ENCODE measurements around the gene OLFML1.
"Not testable (repeated sequence)": the region's sequence is repeated elsewhere in the genome, so short reads cannot be mapped to it uniquely, and the experiment has no call there.

OLFML1 gene

DNA sequence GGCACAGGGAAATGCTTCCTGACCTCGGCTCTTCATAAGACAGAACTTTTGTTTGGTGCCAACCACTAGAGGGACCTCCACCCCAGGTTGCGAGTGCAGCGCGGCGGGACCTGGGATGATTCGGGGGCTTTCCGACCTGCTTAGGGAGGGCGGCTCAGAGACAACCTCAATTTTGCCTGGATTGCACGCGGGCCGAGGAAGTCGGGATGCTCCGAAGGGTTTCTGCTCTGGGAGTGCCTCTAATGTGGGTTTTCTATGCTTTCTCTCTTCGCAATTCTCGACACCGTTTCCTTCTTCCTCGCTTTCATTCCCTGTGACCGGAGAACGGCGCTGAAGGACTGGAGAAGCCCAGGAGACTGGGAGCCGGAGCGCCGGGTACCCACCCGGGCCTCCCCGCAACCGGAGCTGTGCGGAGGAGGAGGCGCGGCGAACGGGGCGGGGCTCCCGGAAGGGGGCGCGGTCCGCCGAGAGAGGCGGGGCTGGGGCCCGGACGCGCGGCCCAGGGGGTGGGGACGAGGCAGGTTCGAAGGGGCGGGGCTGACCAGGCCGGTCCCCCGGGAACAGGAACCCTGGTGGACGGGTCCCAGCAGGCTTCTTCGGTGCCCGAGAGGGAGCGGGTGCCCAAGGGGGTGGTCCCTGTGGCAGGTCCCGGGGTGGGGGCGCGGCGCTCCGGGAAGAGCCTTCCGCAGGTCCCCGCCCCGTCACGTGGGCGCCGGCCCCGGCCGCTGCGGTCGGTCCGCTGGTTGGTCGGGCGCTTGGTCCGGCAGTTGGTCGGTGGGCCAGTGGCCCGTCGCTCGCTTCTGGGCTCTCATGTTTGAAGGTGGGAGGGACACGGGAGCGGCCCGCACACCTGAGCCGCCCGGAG, 28.2 kb downstream of the OLFML1 start, which contains the start of gene PPFIBP2:
Gene PPFIBP2, plus strand, starts transcription at position 766 of the 865 bp plus-strand sequence. CDS start 35,477 bp downstream, outside the sequence.
- DNase-seq, result peak; percentile 61

DNA sequence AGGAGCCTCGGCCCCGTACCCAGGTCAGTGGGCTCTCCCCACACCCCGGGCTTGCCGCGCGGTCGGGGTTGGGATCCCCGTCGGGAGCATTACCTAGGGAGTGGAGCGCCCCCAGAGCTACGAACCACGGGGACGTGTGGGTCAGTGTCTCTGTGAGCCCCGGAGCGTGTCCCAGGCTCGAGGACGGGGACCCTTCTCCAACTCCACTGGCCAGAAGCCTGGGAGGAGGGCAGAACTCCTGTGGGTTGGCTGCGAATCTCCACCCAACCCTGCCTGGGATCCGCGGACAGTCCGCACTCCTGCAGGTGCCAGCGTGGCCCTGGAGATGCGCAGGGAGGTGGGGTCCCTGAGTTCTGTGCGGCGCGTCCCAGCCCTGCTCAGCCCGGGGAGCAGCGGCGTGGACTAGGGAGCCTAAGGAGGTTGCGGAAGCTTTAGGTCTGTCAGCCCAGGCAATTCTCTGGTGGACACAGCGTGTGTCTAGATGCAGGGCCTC, 28.8 kb downstream of the OLFML1 start:
- no peak for DNase-seq

DNA sequence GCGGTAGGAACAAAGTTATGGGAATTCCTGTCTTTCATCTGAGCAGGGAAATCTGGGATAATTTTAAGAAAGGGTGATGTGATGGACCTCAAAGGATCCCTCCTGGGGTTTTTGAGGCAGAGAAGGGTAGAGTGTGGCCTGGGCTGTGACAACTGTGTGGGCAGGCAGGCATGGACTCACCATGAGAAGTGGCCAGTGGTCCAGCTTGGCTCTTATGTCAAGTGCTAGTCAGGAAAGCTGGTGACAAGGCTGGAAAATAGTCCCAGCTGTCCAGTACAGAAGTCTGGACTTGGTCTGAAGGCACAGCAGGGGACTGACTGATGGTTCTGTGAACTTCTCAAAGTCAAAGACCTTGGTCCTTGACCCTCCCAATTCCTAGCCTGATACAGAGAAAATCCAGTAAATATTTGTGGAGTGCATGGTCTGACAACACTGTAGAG, 30.2 kb downstream of the OLFML1 start:
- no peak for DNase-seq

DNA sequence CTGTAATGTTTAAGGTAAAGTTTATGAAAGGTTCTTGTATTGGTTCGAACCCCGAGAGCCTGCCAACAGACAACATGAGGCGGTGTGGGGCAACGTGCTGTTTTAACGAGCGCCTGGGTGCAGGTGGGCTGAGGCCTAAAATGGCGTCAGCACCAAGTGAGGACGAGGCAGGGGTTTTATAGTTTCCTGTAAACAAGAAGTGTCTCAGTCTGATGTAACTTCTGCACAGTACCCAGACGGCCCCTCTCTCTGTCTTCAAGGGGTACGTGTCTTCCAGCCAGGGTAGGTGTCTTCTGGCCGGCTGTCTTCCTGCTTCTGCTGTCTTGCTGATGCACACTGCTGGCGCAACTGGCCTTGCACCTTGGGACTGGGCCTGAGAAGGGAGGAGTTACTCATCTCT, 31.2 kb downstream of the OLFML1 start:
- DNase-seq, result no peak

DNA sequence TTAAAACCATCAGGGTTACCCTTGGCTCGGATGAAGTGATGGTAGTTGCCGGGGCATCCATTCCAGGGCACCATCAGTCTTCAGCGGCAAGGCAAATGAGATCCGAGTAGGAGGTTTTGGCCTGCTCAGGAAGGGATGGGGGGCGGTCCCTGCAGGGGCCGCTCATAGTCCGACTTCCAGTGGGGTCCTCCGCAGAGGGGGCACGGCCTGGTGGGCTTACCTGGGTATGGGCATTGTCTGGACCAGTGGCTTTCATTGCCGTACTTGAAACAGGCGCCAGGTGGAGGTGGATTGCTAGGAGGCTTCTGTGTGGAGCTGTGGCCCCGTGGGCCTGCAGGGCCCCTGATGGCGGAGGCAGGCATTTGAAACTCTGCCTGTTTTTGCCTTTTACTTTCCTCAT, 32.4 kb downstream of the OLFML1 start:
- DNase-seq, result not testable (repeated sequence)

DNA sequence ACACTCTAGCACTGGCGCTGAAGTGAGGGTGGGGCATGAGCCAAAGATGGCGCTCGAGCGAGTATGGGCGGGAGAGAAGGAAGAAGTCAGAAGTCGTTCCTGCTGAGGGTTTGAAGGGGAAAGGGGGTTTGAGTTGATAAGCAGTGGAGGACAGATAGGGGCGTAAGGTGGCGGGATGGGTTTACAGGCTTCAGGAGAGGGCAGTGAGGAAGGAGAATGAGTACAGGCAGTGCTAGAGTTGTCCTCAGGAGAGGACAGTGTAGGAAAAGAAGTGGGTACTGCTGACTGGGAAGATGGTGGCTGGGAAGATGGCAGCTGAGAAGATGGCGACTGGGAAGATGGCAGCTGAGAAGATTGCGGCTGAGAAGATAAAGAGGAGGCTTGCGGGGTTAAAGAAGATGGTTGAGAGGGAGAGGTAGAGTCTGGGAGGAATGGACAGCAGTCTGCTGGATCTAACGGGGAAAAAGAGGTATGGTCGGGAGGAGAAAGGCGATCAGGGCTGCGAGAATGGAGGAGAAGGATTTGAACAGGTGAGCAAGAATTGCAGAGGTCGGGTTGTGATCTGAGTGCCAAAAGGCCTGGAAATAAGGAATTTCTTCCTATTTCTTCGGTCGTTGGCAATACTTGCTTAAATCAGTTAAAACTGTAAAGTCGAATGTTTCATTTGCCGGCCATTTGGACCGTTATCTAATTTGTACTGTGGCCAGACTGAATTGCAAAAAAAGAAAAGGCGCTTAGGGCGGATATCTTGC, 33.7 kb downstream of the OLFML1 start:
- DNase-seq, result no peak

DNA sequence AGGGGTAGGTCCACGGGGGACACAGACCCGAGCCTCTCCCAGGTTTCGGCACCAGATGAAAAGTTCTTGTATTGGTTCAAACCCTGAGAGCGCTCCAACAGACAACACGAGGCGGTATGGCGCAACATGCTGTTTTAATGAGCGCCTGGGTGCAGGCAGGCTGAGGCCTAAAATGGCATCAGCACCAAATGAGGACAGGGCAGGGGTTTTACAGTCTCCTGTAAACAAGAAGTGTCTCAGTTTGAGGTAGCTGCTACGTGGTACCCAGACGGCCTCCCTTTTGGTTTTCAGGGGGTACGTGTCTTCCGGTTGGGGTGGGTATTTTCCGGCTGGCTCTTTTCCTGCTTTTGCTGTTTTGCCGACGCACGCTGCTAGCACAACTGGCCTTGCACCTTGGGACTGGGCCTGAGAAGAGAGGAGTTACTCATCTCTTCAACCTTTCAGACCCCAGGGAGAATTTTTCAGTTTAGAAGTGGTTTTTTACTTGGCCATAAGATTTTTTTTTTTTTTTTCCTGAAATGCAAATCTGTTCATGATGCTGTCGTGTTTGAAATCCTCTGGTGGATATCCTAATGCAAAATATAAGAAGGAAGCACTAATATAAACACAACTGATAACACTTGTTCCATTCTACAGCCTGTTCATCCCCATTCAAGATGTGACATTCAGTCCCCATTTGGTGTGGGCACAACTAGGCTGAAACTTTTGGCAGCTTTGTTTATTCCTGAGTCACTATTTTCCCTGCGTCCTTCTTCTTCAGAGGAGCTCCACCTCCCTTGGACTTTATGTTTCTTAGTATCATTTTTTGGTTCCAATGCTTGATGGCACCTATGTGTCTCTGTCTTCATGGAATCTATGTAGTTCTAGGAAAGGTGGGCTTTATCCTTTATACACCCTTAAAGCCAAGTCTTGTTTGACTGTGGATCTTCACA, 35.0 kb downstream of the OLFML1 start:
- no peak for DNase-seq

DNA sequence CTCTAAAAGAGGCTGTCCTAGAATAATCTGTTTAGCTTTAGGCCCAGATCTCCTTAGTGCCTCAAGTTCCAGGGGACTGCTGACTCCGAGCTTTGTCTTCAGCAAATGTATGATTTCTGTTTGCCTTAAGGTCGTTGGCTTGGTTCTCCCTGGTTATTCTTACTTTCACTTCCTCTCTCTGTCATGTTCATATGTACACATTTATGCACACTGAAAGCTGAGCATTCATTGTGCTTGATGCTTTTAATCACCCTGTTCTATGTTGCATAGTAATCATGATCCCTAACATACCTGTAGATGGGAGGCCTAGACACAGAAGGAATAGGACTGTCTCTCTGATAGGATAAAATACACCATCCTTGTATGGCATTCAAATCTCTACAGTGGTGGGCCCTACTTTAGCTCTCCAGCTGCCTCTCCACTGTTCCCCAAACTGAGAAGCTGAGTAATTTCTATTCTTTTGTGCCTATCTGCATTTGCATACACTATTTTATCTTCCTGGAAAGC, 35.7 kb downstream of the OLFML1 start:
- DNase-seq, result no peak

DNA sequence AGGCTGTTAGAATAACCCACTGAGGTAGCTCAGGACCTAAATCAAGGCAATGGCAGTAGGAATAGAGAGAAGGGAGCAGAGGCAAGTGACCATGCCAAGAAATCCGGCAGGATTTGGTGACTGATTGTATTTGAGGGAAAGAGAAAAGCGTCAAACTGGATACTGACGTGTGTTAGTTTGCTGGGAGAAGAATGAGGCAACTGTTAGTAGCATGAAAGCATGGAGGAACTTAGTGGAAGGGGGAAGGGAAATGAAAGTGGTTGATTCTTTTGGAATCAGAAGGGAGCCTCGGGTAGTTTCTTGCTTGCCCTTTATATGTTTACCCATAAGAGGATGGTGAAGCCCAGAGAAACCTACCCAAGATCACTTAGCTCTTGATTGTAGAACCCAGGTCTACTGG, 36.8 kb downstream of the OLFML1 start:
- no peak for DNase-seq

DNA sequence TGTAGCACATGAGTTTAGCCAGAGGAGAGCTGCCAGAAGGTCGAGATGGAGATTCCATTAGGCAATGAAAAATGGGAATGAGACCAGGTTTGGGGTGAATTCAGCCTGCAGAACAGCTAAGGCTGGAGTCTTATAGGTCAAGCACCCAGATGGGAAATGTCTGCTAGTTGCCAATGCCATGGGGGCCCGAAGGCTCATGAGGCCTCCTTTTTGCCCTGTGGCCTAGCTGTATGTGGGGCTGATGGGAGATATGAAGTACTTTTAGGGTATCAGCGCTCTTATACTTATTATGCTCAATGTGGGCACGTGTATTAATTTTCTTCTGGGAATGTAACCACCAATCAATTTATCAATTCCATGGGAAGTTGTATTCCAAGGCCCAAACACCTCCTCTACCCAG, 37.2 kb downstream of the OLFML1 start:
- DNase-seq, result no peak

DNA sequence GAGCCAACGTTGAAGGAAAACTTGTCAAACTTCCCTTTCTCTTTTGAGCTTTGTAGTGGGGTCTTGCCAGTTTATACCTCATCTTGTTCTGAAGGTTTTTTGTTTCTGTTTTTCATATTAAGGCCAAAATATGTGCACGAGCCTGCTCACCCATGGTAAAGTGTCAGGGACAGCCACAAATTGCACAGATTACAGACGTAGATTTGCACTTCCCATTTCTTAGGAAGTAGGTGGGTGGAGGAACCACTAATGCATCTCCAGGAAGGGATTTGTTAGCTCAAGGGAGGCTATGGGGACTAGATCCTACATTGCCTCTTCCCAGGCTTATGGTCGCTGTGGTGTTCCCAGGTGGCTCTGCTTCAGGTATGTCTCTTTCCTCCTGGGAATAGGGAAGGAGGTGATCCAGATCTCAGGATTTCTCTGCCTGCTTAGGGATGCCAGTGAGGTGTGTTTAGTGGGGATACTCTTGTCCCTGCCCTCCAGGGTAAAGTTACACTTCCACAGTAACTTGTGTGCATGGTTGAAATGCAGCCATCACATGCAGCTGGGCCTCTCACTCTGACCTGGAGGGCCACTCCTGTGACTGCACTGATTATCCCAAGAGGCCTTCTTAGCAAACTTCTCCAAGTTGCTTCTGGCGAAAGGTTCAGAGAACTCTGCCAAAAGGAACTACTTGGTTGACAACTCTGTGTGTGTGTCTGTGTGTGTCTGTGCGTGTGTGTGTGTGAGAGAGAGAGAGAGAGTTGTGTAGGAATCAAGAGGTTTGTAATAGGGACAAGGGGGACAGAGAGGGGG, 38.3 kb downstream of the OLFML1 start:
- DNase-seq, result no peak

DNA sequence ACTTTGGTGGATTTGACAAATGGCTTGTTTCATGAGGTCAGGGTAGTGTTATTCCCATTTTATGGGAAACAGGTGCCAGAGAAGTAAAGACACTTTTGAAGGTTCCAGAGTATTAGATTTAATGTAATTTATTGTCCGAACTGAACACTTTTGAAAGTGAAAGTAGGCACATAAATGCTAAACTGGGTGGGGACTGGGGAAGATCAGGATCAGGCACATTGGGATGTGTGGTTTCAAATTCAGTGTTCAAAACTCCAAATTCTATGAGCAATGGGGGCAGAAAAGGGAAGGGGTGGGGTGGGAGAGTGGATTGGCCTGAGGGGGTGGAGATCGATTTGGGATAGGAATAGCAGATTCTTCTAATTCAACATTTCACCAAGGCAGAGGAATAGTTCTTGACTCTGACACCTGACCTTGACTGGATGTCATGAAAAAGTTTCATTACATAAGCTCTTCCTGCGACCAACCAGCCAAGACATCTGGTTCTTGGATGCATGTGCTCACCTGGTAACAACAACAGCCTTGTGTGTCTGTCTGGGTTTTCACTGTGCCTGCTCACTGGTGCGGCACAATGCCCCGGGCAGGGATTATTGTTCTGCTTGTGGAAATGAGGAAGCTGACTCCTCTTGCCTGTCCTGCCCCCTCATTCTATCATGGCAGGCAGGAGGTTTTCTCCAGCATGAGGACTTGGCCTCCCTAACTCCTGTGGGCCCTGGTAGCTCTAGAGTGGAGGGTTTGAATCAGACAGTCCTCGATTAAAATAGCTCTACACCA, 39.3 kb downstream of the OLFML1 start:
- DNase-seq, result peak; percentile 45

DNA sequence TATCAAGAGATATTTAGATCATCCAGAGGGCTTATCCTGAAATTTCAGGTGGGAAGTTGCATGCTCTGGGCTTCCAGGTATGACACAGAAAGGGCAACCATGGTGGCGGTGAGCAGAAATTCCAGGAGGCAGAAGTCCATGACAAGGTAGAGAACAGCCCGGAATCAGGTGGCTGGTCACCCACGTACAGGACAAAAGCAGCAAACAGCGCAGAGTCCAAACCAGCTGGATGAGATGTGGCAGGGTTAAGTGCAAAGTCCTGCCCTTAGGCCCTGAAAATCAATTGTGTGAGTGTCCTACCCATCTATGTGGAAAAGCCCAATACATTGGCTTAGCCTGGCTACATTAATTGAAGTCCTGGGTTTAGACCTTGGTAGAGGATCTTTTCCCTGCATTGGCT, 40.1 kb downstream of the OLFML1 start:
- no peak for DNase-seq

DNA sequence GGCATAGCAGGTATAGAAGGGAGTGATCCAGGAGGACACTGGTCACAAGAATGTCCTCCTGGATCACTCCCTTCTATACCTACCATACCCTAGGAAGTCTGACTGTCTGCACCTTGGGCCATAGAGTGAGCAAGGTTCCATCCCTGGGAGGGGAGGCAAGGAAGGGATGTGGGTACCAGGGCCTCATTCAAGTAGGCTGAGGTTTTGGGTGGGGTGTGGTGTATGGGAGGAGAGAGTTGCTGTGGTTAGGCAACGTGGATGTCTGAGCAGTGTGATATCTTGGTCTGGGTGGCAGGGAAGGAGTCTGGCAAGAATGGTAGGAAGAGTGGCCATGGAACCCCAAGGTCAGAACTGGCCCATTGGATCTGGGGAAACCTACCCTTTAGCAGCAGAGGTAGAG, 41.7 kb downstream of the OLFML1 start:
- DNase-seq, result no peak

DNA sequence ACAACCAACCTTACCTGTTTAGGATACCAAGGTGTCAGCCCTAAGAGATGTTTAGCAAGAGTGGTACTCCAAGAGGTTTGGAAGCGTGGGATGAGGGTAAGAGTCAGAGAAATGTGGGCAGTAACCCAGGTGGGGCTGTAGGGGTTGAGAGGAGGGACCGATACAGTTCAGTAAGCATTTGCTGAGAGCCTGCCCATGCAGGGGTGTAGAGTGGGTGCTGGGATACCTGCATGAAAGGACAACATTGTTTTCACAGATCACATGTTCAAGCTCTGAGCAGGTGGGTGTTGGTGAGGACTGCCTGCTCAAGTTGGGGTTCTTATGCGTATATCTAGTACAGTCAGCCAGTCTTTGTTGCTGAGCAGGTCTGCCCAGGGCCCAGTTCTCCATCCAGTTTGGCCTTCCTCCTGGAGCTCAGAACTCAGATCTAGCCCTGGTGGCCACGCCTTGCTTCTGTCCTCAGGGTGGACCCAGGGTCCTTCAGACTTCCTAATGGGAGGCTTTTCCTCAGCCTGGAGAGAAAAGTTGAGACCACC, 43.3 kb downstream of the OLFML1 start:
- DNase-seq, result no peak

DNA sequence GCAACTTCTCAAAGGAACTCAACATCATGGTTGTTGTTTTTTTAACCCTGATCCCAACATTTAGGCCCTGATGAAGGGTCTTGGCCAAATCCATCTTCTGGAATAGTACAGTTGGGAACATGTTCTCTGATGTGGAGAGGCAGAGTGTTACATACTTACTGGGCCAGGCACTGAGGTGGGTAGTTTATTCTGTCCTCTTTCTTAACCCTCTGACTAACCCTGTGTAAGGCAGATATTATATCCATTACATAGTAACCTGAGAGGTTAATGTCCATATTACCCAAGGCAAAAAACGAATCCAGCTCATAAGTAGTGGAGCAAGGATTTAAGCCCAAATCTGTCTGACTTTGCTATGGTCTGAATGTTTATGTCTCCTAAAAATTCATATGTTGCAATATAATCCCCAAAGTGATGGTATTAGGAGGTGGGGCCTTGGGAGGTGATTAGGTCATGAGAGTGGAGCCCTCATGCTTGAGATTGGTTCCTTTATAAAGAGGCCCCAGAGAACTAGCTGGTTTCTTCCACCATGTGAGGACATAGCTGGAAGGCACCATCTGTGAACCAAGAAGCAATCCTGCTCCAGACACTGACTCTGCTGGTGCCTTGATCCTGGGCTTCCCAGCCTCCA, 44.8 kb downstream of the OLFML1 start:
- DNase-seq, result no peak

DNA sequence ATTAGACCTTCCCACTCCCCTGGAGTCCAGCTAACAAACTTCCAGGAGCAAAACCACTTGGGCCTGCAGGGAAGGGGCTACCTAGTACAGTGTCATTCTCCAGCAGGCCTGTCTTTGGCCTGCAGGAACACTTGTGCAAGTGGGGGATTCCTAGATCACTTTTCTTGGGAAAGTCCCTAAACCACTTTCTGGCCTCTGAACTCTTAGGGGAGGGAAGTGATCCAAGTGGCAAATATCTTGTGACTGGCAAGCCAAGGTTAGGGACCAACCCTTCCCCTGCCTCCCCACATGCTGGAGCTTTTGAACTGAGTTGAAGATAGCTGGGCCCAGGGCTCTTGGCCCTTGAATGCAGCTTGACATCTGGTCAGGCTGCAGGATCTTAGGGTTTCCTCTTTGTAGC, 45.7 kb downstream of the OLFML1 start:
- DNase-seq, result no peak

DNA sequence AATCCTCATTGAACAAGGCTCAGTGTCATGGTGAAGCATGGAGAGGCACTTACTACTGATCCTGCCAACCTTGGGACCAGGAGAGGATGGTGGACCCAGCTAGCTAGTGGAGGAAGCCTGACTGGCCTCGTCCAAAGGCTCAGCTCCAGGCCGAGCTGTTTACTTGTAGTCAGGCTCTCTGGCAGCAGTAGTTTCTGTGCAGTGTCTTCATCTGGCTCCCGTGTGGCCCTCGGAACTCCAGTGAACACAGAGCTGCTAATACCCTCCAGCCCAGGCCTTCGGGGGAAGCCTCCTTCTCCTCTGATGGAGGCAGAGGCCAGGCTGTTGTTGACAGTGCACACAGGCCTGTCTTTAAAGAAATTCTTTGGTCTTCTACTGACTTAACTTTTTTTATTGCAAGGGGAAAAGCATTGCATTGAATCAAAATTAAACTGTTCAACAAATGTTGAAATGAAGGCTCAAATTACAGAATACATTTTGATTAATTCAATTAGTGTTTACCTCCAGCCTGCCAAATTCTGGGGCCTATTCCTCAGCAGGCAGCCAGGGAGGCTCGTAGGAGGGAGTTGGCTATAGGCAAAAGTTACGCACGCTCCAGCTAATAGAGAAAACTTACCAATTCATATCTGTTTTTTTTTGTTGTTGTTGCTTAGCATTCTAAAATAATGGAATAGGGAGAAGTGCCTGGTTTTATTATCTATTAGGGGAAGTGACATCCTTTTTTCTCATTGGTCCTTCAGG, 47.3 kb downstream of the OLFML1 start:
- DNase-seq, result no peak
